Measurements from ENCODE around the gene MKRN2. TPM values are rescaled to one million over a fixed set of nuclear protein-coding genes. Genes with fewer than 3 reads are reported as not detected.

The MKRN2 gene
- total RNA-seq, 2 donors from 2014 or later, result 21.9 to 23.9 TPM

- ATAC-seq (no peak), DNase-seq (no peak)
- H3K27me3 Mint-ChIP-seq, result peaks cover 2% of the 10 kb centered on the region
- peaks cover under 1% of the 10 kb centered on the region for H3K36me3 Mint-ChIP-seq (ENCODE audit: low read depth)
- H3K9me3 ChIP-seq (ENCODE audit: control insufficient read depth, low read length, poor library complexity, severe bottlenecking), result no peaks in the 10 kb centered on the region
- H3K27ac Mint-ChIP-seq, result peak overlapping the region; percentile 66
- no peak overlapping the region for H3K4me3 Mint-ChIP-seq
- peaks cover 31% of the 10 kb centered on the region for H3K4me1 Mint-ChIP-seq
Observed at GRCh38 chr3:12561397-12561796, 4.5 kb downstream of the MKRN2 start.

- no peak overlapping the region for H3K27ac Mint-ChIP-seq
Observed at GRCh38 chr3:12562451-12562850, 5.6 kb downstream of the MKRN2 start.

GRCh38 chr3:12566976-12567375 lies 10.1 kb downstream of the MKRN2 start:
- H3K4me3 Mint-ChIP-seq, result no peak overlapping the region
- peaks cover 6% of the 10 kb centered on the region for H3K4me1 Mint-ChIP-seq
- ATAC-seq (no peak), DNase-seq (no peak)
- no peaks in the 10 kb centered on the region for H3K27me3 Mint-ChIP-seq
- no peaks in the 10 kb centered on the region for H3K9me3 ChIP-seq (ENCODE audit: control insufficient read depth, low read length, poor library complexity, severe bottlenecking)
- no peak overlapping the region for H3K27ac Mint-ChIP-seq
- peaks cover 7% of the 10 kb centered on the region for H3K36me3 Mint-ChIP-seq (ENCODE audit: low read depth)

More at GRCh38 chr3:12562451-12562850, 5.6 kb downstream of the MKRN2 start:
- peaks cover 27% of the 10 kb centered on the region for H3K4me1 Mint-ChIP-seq
- no peaks in the 10 kb centered on the region for H3K9me3 ChIP-seq (ENCODE audit: control insufficient read depth, low read length, poor library complexity, severe bottlenecking)
- H3K4me3 Mint-ChIP-seq, result no peak overlapping the region
- DNase-seq (no peak), ATAC-seq (no peak)
- H3K27me3 Mint-ChIP-seq, result no peaks in the 10 kb centered on the region
- no peaks in the 10 kb centered on the region for H3K36me3 Mint-ChIP-seq (ENCODE audit: low read depth)

GRCh38 chr3:12568747-12569146 lies 11.9 kb downstream of the MKRN2 start:
- no peak overlapping the region for H3K27ac Mint-ChIP-seq
- H3K27me3 Mint-ChIP-seq, result no peaks in the 10 kb centered on the region
- no peaks in the 10 kb centered on the region for H3K9me3 ChIP-seq (ENCODE audit: control insufficient read depth, low read length, poor library complexity, severe bottlenecking)
- H3K4me1 Mint-ChIP-seq, result peaks cover 3% of the 10 kb centered on the region
- H3K4me3 Mint-ChIP-seq, result no peak overlapping the region
- DNase-seq, result no peak
- H3K36me3 Mint-ChIP-seq (ENCODE audit: low read depth), result peaks cover 7% of the 10 kb centered on the region
- no peak for ATAC-seq

- no peaks in the 10 kb centered on the region for H3K27me3 Mint-ChIP-seq
- H3K4me3 Mint-ChIP-seq, result no peak overlapping the region
- H3K9me3 ChIP-seq (ENCODE audit: control insufficient read depth, low read length, poor library complexity, severe bottlenecking), result no peaks in the 10 kb centered on the region
- peaks cover 3% of the 10 kb centered on the region for H3K4me1 Mint-ChIP-seq
- H3K27ac Mint-ChIP-seq, result peak overlapping the region; percentile 54
- DNase-seq (no peak), ATAC-seq (no peak)
- H3K36me3 Mint-ChIP-seq (ENCODE audit: low read depth), result peaks cover 7% of the 10 kb centered on the region
Observed at GRCh38 chr3:12569836-12570235, 12.9 kb downstream of the MKRN2 start.

- no peak overlapping the region for H3K27ac Mint-ChIP-seq
- H3K36me3 Mint-ChIP-seq (ENCODE audit: low read depth), result peaks cover 18% of the 10 kb centered on the region
Observed at GRCh38 chr3:12571986-12572385, 15.1 kb downstream of the MKRN2 start.

GRCh38 chr3:12574131-12574530 lies 17.2 kb downstream of the MKRN2 start:
- H3K36me3 Mint-ChIP-seq (ENCODE audit: low read depth), result peaks cover 23% of the 10 kb centered on the region
- no peak overlapping the region for H3K27ac Mint-ChIP-seq
- H3K4me1 Mint-ChIP-seq, result no peaks in the 10 kb centered on the region
- H3K4me3 Mint-ChIP-seq, result no peak overlapping the region
- no peaks in the 10 kb centered on the region for H3K9me3 ChIP-seq (ENCODE audit: control insufficient read depth, low read length, poor library complexity, severe bottlenecking)
- no peak for DNase-seq
- no peaks in the 10 kb centered on the region for H3K27me3 Mint-ChIP-seq
- ATAC-seq, result no peak

More at GRCh38 chr3:12571986-12572385, 15.1 kb downstream of the MKRN2 start:
- Mint-ChIP-seq H3K27me3 (no peaks in the 10 kb centered on the region), H3K4me3 (no peak overlapping the region), H3K4me1 (peaks cover 3% of the 10 kb centered on the region)
- ATAC-seq (no peak), DNase-seq (no peak)
- no peaks in the 10 kb centered on the region for H3K9me3 ChIP-seq (ENCODE audit: control insufficient read depth, low read length, poor library complexity, severe bottlenecking)

GRCh38 chr3:12574661-12575060 lies 17.8 kb downstream of the MKRN2 start:
- Mint-ChIP-seq H3K4me3 (no peak overlapping the region), H3K36me3 (ENCODE audit: low read depth) (peaks cover 25% of the 10 kb centered on the region), H3K27me3 (no peaks in the 10 kb centered on the region), H3K27ac (no peak overlapping the region), H3K4me1 (peaks cover 4% of the 10 kb centered on the region)
- DNase-seq (no peak), ATAC-seq (no peak)
- H3K9me3 ChIP-seq (ENCODE audit: control insufficient read depth, low read length, poor library complexity, severe bottlenecking), result no peaks in the 10 kb centered on the region

- Mint-ChIP-seq H3K4me1 (peaks cover 7% of the 10 kb centered on the region), H3K27ac (no peak overlapping the region), H3K4me3 (no peak overlapping the region), H3K27me3 (no peaks in the 10 kb centered on the region), H3K36me3 (ENCODE audit: low read depth) (peaks cover 19% of the 10 kb centered on the region)
- H3K9me3 ChIP-seq (ENCODE audit: control insufficient read depth, low read length, poor library complexity, severe bottlenecking), result no peaks in the 10 kb centered on the region
- no peak for ATAC-seq
- DNase-seq, result no peak
Observed at GRCh38 chr3:12577379-12577778, 20.5 kb downstream of the MKRN2 start.

GRCh38 chr3:12578742-12579141 lies 21.9 kb downstream of the MKRN2 start:
- ATAC-seq (no peak), DNase-seq (no peak)
- H3K27ac Mint-ChIP-seq, result no peak overlapping the region
- H3K4me1 Mint-ChIP-seq, result peaks cover 7% of the 10 kb centered on the region
- H3K36me3 Mint-ChIP-seq (ENCODE audit: low read depth), result peaks cover 19% of the 10 kb centered on the region
- no peak overlapping the region for H3K4me3 Mint-ChIP-seq
- H3K9me3 ChIP-seq (ENCODE audit: control insufficient read depth, low read length, poor library complexity, severe bottlenecking), result no peaks in the 10 kb centered on the region
- no peaks in the 10 kb centered on the region for H3K27me3 Mint-ChIP-seq

- Mint-ChIP-seq H3K27me3 (no peaks in the 10 kb centered on the region), H3K36me3 (ENCODE audit: low read depth) (peaks cover 19% of the 10 kb centered on the region), H3K4me1 (peaks cover 7% of the 10 kb centered on the region), H3K27ac (peak overlapping the region; percentile 85), H3K4me3 (no peak overlapping the region)
- no peak for DNase-seq
- no peak for ATAC-seq
- no peaks in the 10 kb centered on the region for H3K9me3 ChIP-seq (ENCODE audit: control insufficient read depth, low read length, poor library complexity, severe bottlenecking)
Observed at GRCh38 chr3:12579456-12579855, 22.6 kb downstream of the MKRN2 start.

- peaks cover 9% of the 10 kb centered on the region for H3K4me1 Mint-ChIP-seq
- DNase-seq (no peak), ATAC-seq (no peak)
- H3K27ac Mint-ChIP-seq, result peak overlapping the region; percentile 85
- no peaks in the 10 kb centered on the region for H3K9me3 ChIP-seq (ENCODE audit: control insufficient read depth, low read length, poor library complexity, severe bottlenecking)
- no peak overlapping the region for H3K4me3 Mint-ChIP-seq
- peaks cover 20% of the 10 kb centered on the region for H3K36me3 Mint-ChIP-seq (ENCODE audit: low read depth)
- H3K27me3 Mint-ChIP-seq, result no peaks in the 10 kb centered on the region
Observed at GRCh38 chr3:12579905-12580304, 23.0 kb downstream of the MKRN2 start.

GRCh38 chr3:12582730-12583129 lies 25.8 kb downstream of the MKRN2 start:
- DNase-seq, result no peak

GRCh38 chr3:12583280-12583679 lies 26.4 kb downstream of the MKRN2 start:
- H3K27me3 Mint-ChIP-seq, result no peaks in the 10 kb centered on the region
- no peak for ATAC-seq
- H3K36me3 Mint-ChIP-seq (ENCODE audit: low read depth), result peaks cover 6% of the 10 kb centered on the region
- H3K4me1 Mint-ChIP-seq, result peaks cover 9% of the 10 kb centered on the region
- no peak overlapping the region for H3K4me3 Mint-ChIP-seq
- no peak for DNase-seq
- H3K9me3 ChIP-seq (ENCODE audit: control insufficient read depth, low read length, poor library complexity, severe bottlenecking), result no peaks in the 10 kb centered on the region
- H3K27ac Mint-ChIP-seq, result no peak overlapping the region

More at GRCh38 chr3:12582730-12583129, 25.8 kb downstream of the MKRN2 start:
- H3K27ac Mint-ChIP-seq, result no peak overlapping the region
- peaks cover 9% of the 10 kb centered on the region for H3K4me1 Mint-ChIP-seq
- no peaks in the 10 kb centered on the region for H3K9me3 ChIP-seq (ENCODE audit: control insufficient read depth, low read length, poor library complexity, severe bottlenecking)
- no peak for ATAC-seq
- no peak overlapping the region for H3K4me3 Mint-ChIP-seq
- H3K27me3 Mint-ChIP-seq, result no peaks in the 10 kb centered on the region
- H3K36me3 Mint-ChIP-seq (ENCODE audit: low read depth), result peaks cover 6% of the 10 kb centered on the region
